H1 (cell line): Measurements from ENCODE around the gene AGFG2. TPM values are rescaled to one million over a fixed set of nuclear protein-coding genes. Genes with fewer than 3 reads are reported as not detected.

Experiments used
- CTCF ChIA-PET: fragments of 300-600 bp; sonication (Branson Sonifier 250); formaldehyde crosslinking; loops from one replicate; lab custom pipeline; 2021; ENCODE audit not compliant: partially characterized antibody; lab: Charles Lee
- POLR2A ChIA-PET: fragments of 300-600 bp; sonication (Branson Sonifier 250); formaldehyde crosslinking; loops from one replicate; lab custom pipeline; 2021; ENCODE audit warnings: inconsistent platforms; ENCODE audit not compliant: partially characterized antibody; lab: Charles Lee
- DNase-seq, 2 experiments: peaks; one replicate each; pipeline versions ENCODE4 v3.0.0 to v3.0.0-alpha.2; 2010 to 2022; ENCODE audit warnings: low spot score in 2 of 2, low read depth in 1 of 2, mixed read lengths in 1 of 2
- FAIRE-seq: peaks from 2 replicates; lab custom pipeline; 2011; peaks lifted over from hg19 to GRCh38; lab: Jason Lieb, UNC
- H2AFZ ChIP-seq: 2 replicates; pipeline ENCODE4 v1.8.1; 2012; ENCODE audit warnings: low read length, inconsistent platforms
- H2AK5ac ChIP-seq: 2 replicates; pipeline ENCODE4 v1.6.1; 2013; ENCODE audit warnings: low read depth, low read length
- H2BK120ac ChIP-seq: replicated peaks from 2 replicates; pipeline ENCODE3; 2013; ENCODE audit warnings: low read depth, low read length, inconsistent platforms
- H2BK12ac ChIP-seq: 2 replicates; pipeline ENCODE4 v1.6.1; 2013; ENCODE audit warnings: low read depth, low read length
- H2BK15ac ChIP-seq: 2 replicates; pipeline ENCODE4 v1.6.1; 2013; ENCODE audit warnings: low read length
- H2BK20ac ChIP-seq: 2 replicates; pipeline ENCODE4 v1.6.1; 2013; ENCODE audit warnings: low read length
- H2BK5ac ChIP-seq: 2 replicates; pipeline ENCODE4 v1.6.1; 2013; ENCODE audit warnings: low read depth, low read length
- H3K14ac ChIP-seq: 2 replicates; pipeline ENCODE4 v1.6.1; 2013; ENCODE audit warnings: inconsistent platforms; ENCODE audit not compliant: insufficient read length
- H3K18ac ChIP-seq: 2 replicates; pipeline ENCODE4 v1.6.1; 2013; ENCODE audit warnings: low read length; ENCODE audit errors: extremely low read depth
- H3K23ac ChIP-seq: 2 replicates; pipeline ENCODE4 v1.6.1; 2013; ENCODE audit warnings: inconsistent platforms; ENCODE audit not compliant: insufficient read length
- H3K23me2 ChIP-seq: 2 replicates; pipeline ENCODE4 v1.6.1; 2013; ENCODE audit warnings: low read depth, low read length
- H3K27ac ChIP-seq: 2 replicates; pipeline ENCODE4 v1.6.1; 2011; ENCODE audit warnings: low read depth, low read length, inconsistent platforms
- H3K27me3 ChIP-seq, 4 experiments: replicated peaks in 1 of 4; 1 replicate in 1 of 4; 2 replicates in 3 of 4; pipeline versions ENCODE4 v1.6.1 to v1.8.1; 2011 to 2013; ENCODE audit warnings: low read length in 3 of 4, mild to moderate bottlenecking in 3 of 4, inconsistent platforms in 2 of 4, mixed read lengths in 2 of 4, moderate library complexity in 1 of 4; ENCODE audit not compliant: control insufficient read depth in 3 of 4, insufficient read depth in 3 of 4; ENCODE audit errors: extremely low read depth in 1 of 4
- H3K36me3 ChIP-seq, 4 experiments: 2 replicates each; pipeline versions ENCODE4 v1.6.1 to v1.8.1; 2011 to 2013; ENCODE audit warnings: mild to moderate bottlenecking in 4 of 4, low read length in 3 of 4, moderate library complexity in 2 of 4, control low read depth in 1 of 4, inconsistent platforms in 1 of 4; ENCODE audit not compliant: insufficient read depth in 4 of 4, control insufficient read depth in 2 of 4
- H3K4ac ChIP-seq: replicated peaks from 2 replicates; pipeline ENCODE3; 2013; ENCODE audit warnings: low read length, low read depth, mixed read lengths, inconsistent platforms; ENCODE audit not compliant: insufficient read length
- H3K4me1 ChIP-seq, 4 experiments: replicated peaks in 1 of 4; 1 replicate in 1 of 4; 2 replicates in 3 of 4; pipeline versions ENCODE4 v1.6.1 to v1.8.1; 2011 to 2013; ENCODE audit warnings: low read length in 3 of 4, inconsistent platforms in 2 of 4, mixed read lengths in 1 of 4; ENCODE audit not compliant: insufficient read depth in 4 of 4, control insufficient read depth in 3 of 4
- H3K4me2 ChIP-seq, 2 experiments: 2 replicates each; pipeline versions ENCODE4 v1.6.1 to v1.8.1; 2011 to 2013; ENCODE audit warnings: low read depth in 2 of 2, low read length in 2 of 2, control low read depth in 1 of 2, inconsistent platforms in 1 of 2, mild to moderate bottlenecking in 1 of 2; ENCODE audit not compliant: insufficient read depth in 1 of 2
- H3K4me3 ChIP-seq, 4 experiments: fragments of 200-600, 300-600 bp in 1 of 4; sonication (generic), shearing (Covaris generic), sonication (Bioruptor Twin) in 1 of 4; 2 replicates each; pipeline versions ENCODE4 v1.5.1 to v1.8.1; 2011 to 2016; ENCODE audit warnings: low read length in 4 of 4, low read depth in 3 of 4, control low read depth in 2 of 4, inconsistent platforms in 2 of 4, mild to moderate bottlenecking in 2 of 4, mixed read lengths in 1 of 4, moderate library complexity in 1 of 4; ENCODE audit not compliant: insufficient read depth in 2 of 4; ENCODE audit errors: extremely low read depth in 1 of 4
- H3K56ac ChIP-seq: replicated peaks from 2 replicates; pipeline ENCODE3; 2013; ENCODE audit warnings: low read depth, mild to moderate bottlenecking, mixed read lengths, low read length, inconsistent platforms; ENCODE audit not compliant: insufficient read length
- H3K79me1 ChIP-seq: 2 replicates; pipeline ENCODE4 v1.6.1; 2013; ENCODE audit warnings: low read depth, low read length, control low read depth
- H3K79me2 ChIP-seq, 2 experiments: 2 replicates each; pipeline versions ENCODE4 v1.6.1 to v1.8.1; 2012 to 2013; ENCODE audit warnings: low read length in 2 of 2, mild to moderate bottlenecking in 2 of 2, inconsistent platforms in 1 of 2; ENCODE audit not compliant: insufficient read depth in 2 of 2, control insufficient read depth in 1 of 2
- H3K9ac ChIP-seq, 4 experiments: replicated peaks in 1 of 4; 1 replicate in 1 of 4; 2 replicates in 3 of 4; pipeline versions ENCODE4 v1.6.1 to v1.8.1; 2011 to 2013; ENCODE audit warnings: low read depth in 3 of 4, low read length in 3 of 4, control low read depth in 2 of 4, mild to moderate bottlenecking in 2 of 4, moderate library complexity in 2 of 4, inconsistent platforms in 1 of 4; ENCODE audit errors: extremely low read depth in 1 of 4
- H3K9me3 ChIP-seq, 2 experiments: 2 replicates each; pipeline versions ENCODE4 v1.6.1 to v1.8.1; 2012 to 2013; ENCODE audit warnings: mild to moderate bottlenecking in 2 of 2, moderate library complexity in 2 of 2, control low read depth in 1 of 2, inconsistent platforms in 1 of 2, low read depth in 1 of 2, low read length in 1 of 2, mixed read lengths in 1 of 2; ENCODE audit not compliant: insufficient read depth in 2 of 2
- H4K20me1 ChIP-seq, 2 experiments: replicated peaks in 1 of 2; 2 replicates each; pipeline versions ENCODE3 to v1.8.1; 2011 to 2013; ENCODE audit warnings: inconsistent platforms in 2 of 2, low read length in 2 of 2, mild to moderate bottlenecking in 1 of 2; ENCODE audit not compliant: insufficient read depth in 2 of 2, control insufficient read depth in 1 of 2
- H4K5ac ChIP-seq: 2 replicates; pipeline ENCODE4 v1.6.1; 2013; ENCODE audit warnings: low read length, low read depth, mixed read lengths, inconsistent platforms; ENCODE audit not compliant: insufficient read length
- H4K8ac ChIP-seq: 2 replicates; pipeline ENCODE4 v1.8.0; 2013; ENCODE audit warnings: mild to moderate bottlenecking, moderate library complexity, low read length, inconsistent platforms; ENCODE audit not compliant: insufficient read depth; ENCODE audit errors: extremely low read depth
- H4K91ac ChIP-seq: replicated peaks from 2 replicates; pipeline ENCODE3; 2013; ENCODE audit warnings: low read length, mixed read lengths, inconsistent platforms; ENCODE audit not compliant: insufficient read length
- E2F6 ChIP-seq: IDR thresholded peaks from 2 replicates; pipeline ENCODE4 v1.6.1; 2012; ENCODE audit warnings: inconsistent platforms
- KDM1A ChIP-seq: fragments of 200-600, 300-600 bp; sonication (generic); IDR thresholded peaks from 2 replicates; pipeline ENCODE4 v1.7.1; 2016; ENCODE audit warnings: mild to moderate bottlenecking, low read length, borderline replicate concordance
- WGBS, 2 experiments: shearing (Covaris generic) in 1 of 2; methylation state at CpG; one replicate each; pipeline versions ENCODE4 v1.1.6 to v1.1.7; 2013 to 2015; ENCODE audit warnings: low lambda C conversion rate in 2 of 2, mixed read lengths in 2 of 2, inconsistent platforms in 1 of 2, low coverage in 1 of 2, missing lambda C conversion rate in 1 of 2; ENCODE audit not compliant: insufficient replicate concordance in 2 of 2, insufficient coverage in 1 of 2, insufficient read length in 1 of 2; ENCODE audit errors: extremely low coverage in 1 of 2, missing lambda C conversion rate in 1 of 2; 5-methylcytosine and 5-hydroxymethylcytosine counted together
- polyA plus RNA-seq, 7 experiments: library from polyadenylated mRNA; depleted of rRNA in 3 of 7; stranded (reverse) in 5 of 7; unstranded in 2 of 7; fragments of >200 nt in 5 of 7; fragments of 200-250 nt in 2 of 7; gene quantifications; 1 replicate in 5 of 7; 2 replicates in 1 of 7; 4 replicates in 1 of 7; pipeline versions ENCODE4 v1.2.1 to v1.2.3, GENCODE V29; 2011 to 2013; ENCODE audit warnings: missing spikeins in 2 of 7, mixed read lengths in 2 of 7
- total RNA-seq: library from RNA; stranded (reverse); fragmentation: NEBNext Ultra II Directional; extraction: Animal tissue kit (Norgen Biotek cat#: 25700); gene quantifications from 2 replicates; pipeline ENCODE4 v1.2.1, GENCODE V29; 2021

The AGFG2 gene
- total and polyA plus RNA-seq, 2 of the 8 experiments (the other 6 are each of a cell fraction or from before 2014, with no cell fraction given), result 7.6 to 11.2 TPM

GRCh38 chr7:100492738-100493475 is 46.1 kb upstream of the AGFG2 start:
- Histone ChIP-seq H3K79me2 (no peaks in the 10 kb centered on the region), H2BK5ac (no peak overlapping the region), H3K27ac (no peak overlapping the region), H3K9me3 (no peaks in the 10 kb centered on the region), H3K79me1 (no peaks in the 10 kb centered on the region), H3K27me3 (peaks cover 0 to 4% (median 2%) of the 10 kb centered on the region in 4 experiments; a peak in 5 of 7 replicates), H3K23me2 (peaks cover 7% of the 10 kb centered on the region; the same call in 1 of the 2 replicates), H4K8ac (no peak overlapping the region), H3K9ac (no peak overlapping the region), H3K4me2 (peak overlapping the region; percentile 77 to 79), H2AK5ac (0 out of 2 replicates have a peak overlapping the region, but pooled peaks have one; percentile 39), H3K23ac (no peak overlapping the region), H2BK15ac (peak overlapping the region; percentile 81; the same call in 1 of the 2 replicates), H4K5ac (no peak overlapping the region), H3K36me3 (peaks cover 0 to 9% (median 0%) of the 10 kb centered on the region in 4 experiments; a peak in 2 of 8 replicates), H3K4me3 (peak overlapping the region; percentile 14 to 68 (median 30); a peak in 6 of 8 replicates), H2BK120ac (no peak overlapping the region), H2AFZ (no peak overlapping the region), H3K14ac (no peak overlapping the region), H4K20me1 (peaks cover 0 to 7% of the 10 kb centered on the region in 2 experiments), H3K4ac (no peak overlapping the region), H3K18ac (no peak overlapping the region; the same call in 1 of the 2 replicates), H2BK20ac (no peak overlapping the region), H4K91ac (no peak overlapping the region), H2BK12ac (no peak overlapping the region), H3K56ac (no peak overlapping the region), H3K4me1 (peaks cover 2 to 16% (median 11%) of the 10 kb centered on the region in 4 experiments)
- TF ChIP-seq KDM1A (0 out of 2 replicates have a peak, but pooled peaks have one; percentile 31), E2F6 (no peak)
- WGBS, 2 experiments, result 71% methylated on average over 5 of the region's 5 CpGs; no CpG with 5 or more reads in 1 of the 2 experiments
- no peak for DNase-seq
- POLR2A ChIA-PET, result interaction anchor here (0.6 to 1.8 kb wide), 7 partner anchors 10 to 403 kb away, joined by 3 to 7 read pairs (median 4); partner anchors contain the start of genes ACHE, AGFG2, NYAP1 and PPP1R35
- CTCF ChIA-PET, result interaction anchor here (1.1 to 3.7 kb wide), 7 partner anchors 9 to 74 kb away, joined by 3 to 17 read pairs (median 7); partner anchors contain the start of gene NYAP1
- no peak for FAIRE-seq
